LNCaP clone FGC (cell line): ENCODE results near the gene G3BP2.

Experiments
- DNase-seq: peaks from one replicate; pipeline ENCODE4 v3.0.0-alpha.2; 2011; ENCODE audit warnings: low read depth
- H3K4me3 ChIP-seq: 2 replicates; pipeline ENCODE4 v1.5.1; 2011; ENCODE audit warnings: mild to moderate bottlenecking, low read depth, low read length, control low read depth
- TF ChIP-seq, protein P1 (sequence below): IDR thresholded peaks from 2 replicates; pipeline ENCODE4 v1.5.1; 2012; ENCODE audit warnings: mild to moderate bottlenecking; ENCODE audit not compliant: control insufficient read depth, insufficient read depth; ENCODE audit errors: extremely low read depth

Gene G3BP2

GRCh38 chr4:75683482-75684155 is 10.4 kb upstream of the G3BP2 start:
- H3K4me3 ChIP-seq: no peak overlapping the region
- DNase-seq: no peak
- TF ChIP-seq, protein P1, sequence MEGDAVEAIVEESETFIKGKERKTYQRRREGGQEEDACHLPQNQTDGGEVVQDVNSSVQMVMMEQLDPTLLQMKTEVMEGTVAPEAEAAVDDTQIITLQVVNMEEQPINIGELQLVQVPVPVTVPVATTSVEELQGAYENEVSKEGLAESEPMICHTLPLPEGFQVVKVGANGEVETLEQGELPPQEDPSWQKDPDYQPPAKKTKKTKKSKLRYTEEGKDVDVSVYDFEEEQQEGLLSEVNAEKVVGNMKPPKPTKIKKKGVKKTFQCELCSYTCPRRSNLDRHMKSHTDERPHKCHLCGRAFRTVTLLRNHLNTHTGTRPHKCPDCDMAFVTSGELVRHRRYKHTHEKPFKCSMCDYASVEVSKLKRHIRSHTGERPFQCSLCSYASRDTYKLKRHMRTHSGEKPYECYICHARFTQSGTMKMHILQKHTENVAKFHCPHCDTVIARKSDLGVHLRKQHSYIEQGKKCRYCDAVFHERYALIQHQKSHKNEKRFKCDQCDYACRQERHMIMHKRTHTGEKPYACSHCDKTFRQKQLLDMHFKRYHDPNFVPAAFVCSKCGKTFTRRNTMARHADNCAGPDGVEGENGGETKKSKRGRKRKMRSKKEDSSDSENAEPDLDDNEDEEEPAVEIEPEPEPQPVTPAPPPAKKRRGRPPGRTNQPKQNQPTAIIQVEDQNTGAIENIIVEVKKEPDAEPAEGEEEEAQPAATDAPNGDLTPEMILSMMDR: no peak

GRCh38 chr4:75679876-75680575 is 6.8 kb upstream of the G3BP2 start:
- no peak for DNase-seq
- H3K4me3 ChIP-seq: no peak overlapping the region
- TF ChIP-seq, protein P1: no peak

GRCh38 chr4:75678965-75679364 is 5.8 kb upstream of the G3BP2 start:
- TF ChIP-seq, protein P1: no peak
- H3K4me3 ChIP-seq: no peak overlapping the region
- DNase-seq: no peak

DNA sequence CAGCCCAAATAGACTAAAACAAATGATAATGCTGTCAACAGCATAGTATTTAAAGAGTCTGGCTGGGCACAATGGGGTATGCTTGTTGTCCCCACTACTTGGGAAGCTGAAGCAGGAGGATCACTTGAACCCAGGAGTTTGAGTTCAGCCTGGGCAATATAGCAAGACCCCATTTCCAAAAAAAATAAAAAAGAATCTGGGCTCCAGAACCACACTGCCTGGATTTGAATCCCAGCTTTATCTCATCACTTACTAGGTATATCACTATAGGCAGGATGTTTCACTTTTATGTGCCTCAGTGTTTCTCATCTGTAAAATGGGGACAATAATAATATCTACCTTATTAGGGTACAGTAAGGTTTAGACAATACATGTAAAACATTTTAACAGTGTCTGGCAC is 5.3 kb upstream of the G3BP2 start:
- TF ChIP-seq, protein P1: no peak
- no peak for DNase-seq

GRCh38 chr4:75675004-75675531 is 1.9 kb upstream of the G3BP2 start:
- no peak for DNase-seq
- TF ChIP-seq, protein P1: no peak
- no peak overlapping the region for H3K4me3 ChIP-seq

More for the DNA sequence above, 5.3 kb upstream of the G3BP2 start:
- H3K4me3 ChIP-seq: no peak overlapping the region

DNA sequence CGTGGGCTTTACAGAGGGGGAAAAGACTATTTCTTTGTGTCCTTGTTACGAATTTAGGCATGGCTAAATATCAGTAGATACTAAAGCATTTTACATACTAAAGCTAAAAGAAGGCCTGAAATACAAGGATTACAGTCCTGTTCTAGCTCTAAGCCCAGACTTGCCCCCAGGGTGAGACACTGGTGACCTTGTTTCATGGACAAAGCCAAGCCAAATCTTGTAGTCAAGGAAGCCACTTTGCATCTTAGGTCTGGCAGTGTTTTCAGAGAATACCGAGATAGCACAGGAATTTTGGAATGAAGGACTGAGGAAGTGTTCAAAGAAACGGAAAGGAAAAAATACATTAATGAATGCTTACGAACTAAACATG is 733 bp upstream of the G3BP2 start:
- TF ChIP-seq, protein P1: no peak
- DNase-seq: no peak
- peak overlapping the region; percentile 89 for H3K4me3 ChIP-seq
